Rectal smooth muscle tissue (tissue), 1 donor: ENCODE data around the gene SRP68.
A peak's percentile ranks its signal among the peaks of the same experiment; 100 is the strongest.

Experiments used
- H3K27ac ChIP-seq: one replicate; pipeline ENCODE4 v1.7.0; 2013; ENCODE audit warnings: low read depth, low read length, inconsistent platforms
- H3K27me3 ChIP-seq: one replicate; pipeline ENCODE4 v1.7.0; 2013; ENCODE audit warnings: low read length; ENCODE audit not compliant: control insufficient read depth, insufficient read depth
- H3K36me3 ChIP-seq: one replicate; pipeline ENCODE4 v1.7.0; 2013; ENCODE audit warnings: low read length; ENCODE audit not compliant: control insufficient read depth, insufficient read depth
- H3K4me1 ChIP-seq: one replicate; pipeline ENCODE4 v1.7.0; 2013; ENCODE audit warnings: low read length; ENCODE audit not compliant: control insufficient read depth, insufficient read depth
- H3K4me3 ChIP-seq: one replicate; pipeline ENCODE4 v1.7.0; 2013; ENCODE audit warnings: low read length
- H3K9ac ChIP-seq: one replicate; pipeline ENCODE4 v1.7.0; 2013; ENCODE audit warnings: low read length

Gene SRP68

DNA sequence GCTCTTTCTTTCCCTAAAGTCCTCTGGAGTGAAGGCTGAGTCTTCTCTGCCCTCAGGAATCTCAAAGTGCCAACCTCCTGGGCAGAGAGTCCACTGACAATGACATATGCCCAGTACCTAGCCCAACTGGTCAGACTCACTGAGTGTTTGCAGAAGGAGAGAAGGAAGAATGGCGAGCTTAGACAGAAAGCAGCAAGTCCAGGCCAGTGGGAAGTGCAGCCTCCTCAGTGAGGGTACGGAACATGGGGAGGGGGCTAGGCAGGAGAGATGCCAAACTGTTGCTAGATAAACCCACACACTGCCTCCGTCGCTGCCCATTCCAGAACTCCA lies 30.6 kb upstream of the SRP68 start:
- Histone ChIP-seq H3K27ac (peak overlapping the region; percentile 38), H3K4me1 (peaks cover 5% of the 10 kb centered on the region), H3K9ac (peak overlapping the region; percentile 52), H3K27me3 (no peaks in the 10 kb centered on the region), H3K4me3 (peak overlapping the region; percentile 83), H3K36me3 (peaks cover 8% of the 10 kb centered on the region)

DNA sequence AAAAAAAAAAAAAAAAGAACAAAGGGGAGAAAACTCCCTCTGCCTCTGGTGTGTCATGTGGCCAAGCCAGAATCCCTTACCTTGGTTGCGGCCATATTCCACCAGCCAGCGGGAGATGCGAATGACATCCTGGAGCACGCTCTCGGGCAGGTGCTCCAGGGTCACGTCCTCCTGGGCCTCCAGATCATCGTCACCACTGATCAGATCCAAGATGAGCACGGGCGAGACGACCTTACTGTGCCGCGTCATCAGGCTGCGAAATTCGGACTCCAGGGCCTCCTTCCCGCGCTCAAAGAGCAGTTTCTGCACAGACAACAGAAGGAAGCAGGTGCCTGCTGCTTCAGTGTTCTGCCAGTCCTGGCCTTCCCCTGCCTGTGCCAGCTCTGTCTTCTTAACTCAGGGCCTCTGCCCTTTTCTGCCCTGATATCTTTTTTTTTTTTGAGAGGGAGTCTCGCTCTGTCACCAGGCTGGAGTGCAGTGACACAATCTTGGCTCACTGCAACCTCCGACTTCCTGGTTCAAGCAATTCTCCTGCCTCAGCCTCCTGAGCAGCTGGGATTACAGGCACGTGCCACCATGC lies 25.5 kb upstream of the SRP68 start:
- Histone ChIP-seq H3K4me3 (no peak overlapping the region), H3K27ac (no peak overlapping the region), H3K27me3 (no peaks in the 10 kb centered on the region), H3K9ac (no peak overlapping the region), H3K36me3 (peaks cover 30% of the 10 kb centered on the region), H3K4me1 (peaks cover 3% of the 10 kb centered on the region)

DNA sequence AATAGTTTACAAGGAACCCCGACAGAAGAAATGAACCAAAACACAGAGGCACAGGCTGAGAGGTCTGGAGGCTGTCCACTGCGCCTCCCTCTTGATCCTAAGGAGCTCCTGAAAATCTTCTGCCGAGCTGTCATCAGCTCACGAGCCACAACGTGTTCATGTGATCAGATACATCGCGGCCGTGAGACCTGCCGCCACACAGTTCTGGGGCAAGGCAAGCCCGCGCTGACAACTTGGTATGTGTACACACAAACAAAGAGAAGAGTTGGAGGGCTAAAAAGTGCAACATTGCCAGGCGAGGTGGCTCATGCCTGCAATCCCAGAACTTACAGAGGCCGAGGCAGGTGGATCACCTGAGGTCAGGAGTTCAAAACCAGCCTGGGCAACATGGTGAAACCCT lies 23.6 kb upstream of the SRP68 start:
- Histone ChIP-seq H3K27me3 (no peaks in the 10 kb centered on the region), H3K4me3 (no peak overlapping the region), H3K36me3 (peaks cover 30% of the 10 kb centered on the region), H3K27ac (no peak overlapping the region), H3K9ac (no peak overlapping the region), H3K4me1 (no peaks in the 10 kb centered on the region)

DNA sequence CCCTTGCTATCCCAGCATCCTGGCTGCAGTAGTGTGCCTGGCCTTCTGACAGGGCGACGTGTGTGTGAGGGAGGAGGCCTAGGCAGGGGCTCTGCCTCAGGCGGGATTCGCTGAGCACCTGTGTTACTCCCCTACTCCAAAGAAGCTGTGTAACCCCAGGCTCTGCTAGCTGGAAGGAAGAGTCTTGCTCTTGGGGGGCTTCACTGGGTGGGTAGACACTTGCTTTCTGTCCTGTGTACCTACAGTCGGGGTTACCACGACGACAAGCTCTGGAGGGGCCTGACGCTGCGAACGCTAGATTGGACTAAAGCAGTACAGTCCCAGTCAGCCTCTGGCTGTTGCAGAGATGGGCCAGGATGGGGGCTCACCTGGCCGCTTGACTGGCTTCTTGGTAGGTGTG lies 21.7 kb upstream of the SRP68 start:
- no peak overlapping the region for H3K4me3 ChIP-seq
- H3K36me3 ChIP-seq, result peaks cover 41% of the 10 kb centered on the region
- H3K27me3 ChIP-seq, result no peaks in the 10 kb centered on the region
- H3K27ac ChIP-seq, result no peak overlapping the region
- no peak overlapping the region for H3K9ac ChIP-seq
- H3K4me1 ChIP-seq, result no peaks in the 10 kb centered on the region

DNA sequence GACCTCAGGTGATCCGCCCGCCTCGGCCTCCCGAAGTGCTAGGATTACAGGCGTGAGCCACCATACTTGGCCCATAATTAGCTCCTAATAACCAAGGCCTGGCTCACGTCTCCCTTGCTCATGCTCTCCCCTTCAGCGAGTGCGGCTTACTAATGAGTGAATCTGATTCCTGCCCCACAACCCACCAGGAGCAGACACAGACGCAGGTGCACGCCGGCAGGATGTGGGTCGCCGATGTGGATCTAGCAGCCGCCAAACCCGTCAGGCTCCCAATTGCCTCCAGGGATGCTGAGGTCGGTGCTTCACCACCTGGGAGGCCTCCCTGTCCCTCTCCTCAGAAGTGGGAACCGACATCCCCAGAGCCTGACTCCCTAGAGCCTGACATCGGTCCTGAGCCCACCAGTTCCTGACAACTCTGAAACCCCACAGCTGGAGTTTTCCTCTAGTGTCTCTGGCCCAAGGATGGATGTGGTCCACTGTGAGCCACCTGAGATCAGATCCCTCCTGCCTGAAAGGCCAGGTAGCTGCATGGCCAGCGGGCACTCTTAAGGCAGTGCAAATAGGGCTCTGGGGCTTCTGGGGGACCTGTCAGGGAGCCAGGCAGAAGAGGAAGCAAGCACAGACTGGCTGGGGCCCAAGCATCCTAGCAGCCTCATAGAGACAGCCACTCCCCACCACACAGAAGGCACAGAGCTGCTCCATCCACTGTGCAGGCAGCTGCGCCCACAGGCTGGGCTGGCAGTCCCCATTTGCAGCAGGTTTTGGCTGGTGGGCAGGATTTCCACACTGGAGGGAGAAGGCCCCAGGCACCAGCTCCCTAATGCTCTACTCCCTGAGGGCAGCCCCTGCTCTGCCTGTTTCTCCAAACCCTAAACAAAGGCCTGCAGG lies 20.5 kb upstream of the SRP68 start:
- Histone ChIP-seq H3K9ac (no peak overlapping the region), H3K27ac (no peak overlapping the region), H3K27me3 (no peaks in the 10 kb centered on the region), H3K36me3 (peaks cover 54% of the 10 kb centered on the region), H3K4me1 (no peaks in the 10 kb centered on the region), H3K4me3 (no peak overlapping the region)

DNA sequence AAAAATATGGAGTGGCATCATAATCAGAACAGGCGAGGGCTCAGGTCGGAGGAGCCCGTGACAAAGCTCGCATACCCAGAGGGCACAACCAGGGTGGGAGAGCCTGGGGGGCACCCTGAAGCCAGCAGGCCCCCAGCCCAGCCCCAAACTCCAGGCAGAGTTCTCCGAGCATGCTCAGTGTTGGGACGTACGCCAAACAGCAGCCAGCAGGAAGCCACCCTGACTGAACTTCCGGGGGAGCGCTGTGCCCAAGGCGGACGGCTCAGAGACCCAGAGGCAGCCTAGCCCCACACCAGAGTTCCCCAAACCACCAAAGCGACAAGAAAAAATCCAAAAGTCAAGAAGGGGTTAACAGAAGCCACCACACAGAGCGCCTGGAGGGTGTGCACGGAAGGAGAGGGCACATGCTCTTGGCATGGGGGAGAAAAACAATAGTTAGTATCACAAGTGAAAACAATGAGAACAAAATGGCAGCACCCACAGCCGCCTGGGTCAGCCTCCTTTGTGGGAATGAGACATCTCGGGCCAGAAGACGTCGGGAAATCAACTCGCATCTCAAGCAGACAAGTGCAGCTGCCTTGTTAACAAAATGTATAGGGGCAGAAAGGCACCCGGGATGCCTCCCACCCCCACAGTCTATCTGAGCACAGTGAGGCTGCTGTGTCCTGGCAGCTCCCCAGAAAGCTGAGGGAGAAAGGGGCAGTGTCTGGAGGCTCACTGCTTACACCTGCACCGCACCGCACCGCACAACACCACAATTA lies 19.4 kb upstream of the SRP68 start:
- Histone ChIP-seq H3K4me1 (no peaks in the 10 kb centered on the region), H3K4me3 (no peak overlapping the region), H3K36me3 (peaks cover 51% of the 10 kb centered on the region), H3K27me3 (no peaks in the 10 kb centered on the region), H3K27ac (no peak overlapping the region), H3K9ac (no peak overlapping the region)

DNA sequence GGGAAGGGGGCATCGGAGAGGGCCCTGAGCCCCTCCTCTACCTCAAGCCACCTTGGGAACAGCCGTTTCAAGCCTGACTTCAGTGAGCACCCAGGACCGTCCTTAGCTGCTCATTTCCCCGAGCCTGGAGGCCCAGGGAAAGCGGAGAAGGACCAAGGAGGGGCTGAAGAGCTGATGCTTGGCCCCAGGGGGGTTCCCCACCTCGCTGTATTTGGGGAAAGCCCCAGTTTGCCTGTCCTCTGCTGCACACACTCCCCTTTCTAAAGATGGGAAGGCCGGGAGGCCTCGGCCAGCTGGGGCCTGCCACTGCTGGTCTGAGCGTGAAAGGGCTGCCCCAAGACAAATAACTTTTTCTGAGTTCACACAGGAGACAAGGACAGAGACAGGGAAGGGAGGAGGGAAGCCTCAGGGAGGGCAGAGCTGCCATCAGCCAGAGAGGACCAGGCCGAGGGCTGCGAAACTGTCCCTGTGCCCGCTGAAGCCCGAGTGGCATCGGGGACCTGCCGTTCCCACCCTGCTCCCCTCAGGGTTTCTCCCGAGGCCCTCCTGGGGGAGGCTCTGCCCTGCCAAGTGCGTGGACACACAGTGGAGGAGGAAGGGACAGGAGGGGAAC lies 18.3 kb upstream of the SRP68 start:
- Histone ChIP-seq H3K4me1 (no peaks in the 10 kb centered on the region), H3K9ac (no peak overlapping the region), H3K36me3 (peaks cover 55% of the 10 kb centered on the region), H3K27ac (no peak overlapping the region), H3K4me3 (no peak overlapping the region), H3K27me3 (no peaks in the 10 kb centered on the region)

DNA sequence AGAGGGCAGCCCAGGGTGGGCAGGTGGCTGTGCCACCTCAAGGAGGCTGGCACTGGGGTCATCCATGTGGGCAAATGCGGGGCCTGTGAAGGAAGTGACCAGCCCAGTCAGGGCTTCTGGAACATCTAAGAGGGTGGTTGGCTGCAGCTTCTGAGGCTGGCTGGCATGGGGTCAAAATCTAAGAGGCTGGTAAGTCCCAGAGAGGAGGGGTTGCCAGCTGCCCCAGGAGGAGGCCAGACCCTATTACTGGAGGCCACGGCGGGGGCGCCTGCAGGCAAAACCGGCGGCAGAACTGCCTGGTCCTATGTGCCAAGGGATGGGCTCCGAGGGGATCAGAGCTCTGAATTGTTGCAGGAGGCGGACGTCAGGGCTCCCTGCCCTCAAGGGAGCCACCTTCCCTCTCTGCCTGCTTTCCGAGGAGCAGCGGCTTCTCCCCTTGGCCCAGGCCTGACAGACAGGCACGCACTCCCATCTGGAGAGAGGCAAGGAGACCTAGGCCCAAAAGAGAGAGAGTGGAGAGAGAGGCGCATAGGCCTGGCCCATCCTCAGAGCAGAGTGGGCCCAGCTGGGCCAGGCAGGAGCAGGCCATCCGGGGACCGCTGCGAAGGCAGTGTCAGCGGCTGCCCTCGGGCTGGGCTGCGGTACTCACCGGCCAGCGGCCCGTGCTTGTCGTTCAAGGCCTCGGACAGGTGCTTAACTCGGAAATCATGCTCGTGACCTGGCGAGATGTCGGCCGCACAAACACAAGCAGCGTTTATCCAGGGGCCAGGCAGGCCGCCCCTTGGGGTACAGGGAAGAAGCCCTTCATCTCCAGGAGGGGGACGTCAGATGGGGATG lies 17.6 kb upstream of the SRP68 start:
- H3K4me3 ChIP-seq, result no peak overlapping the region
- H3K4me1 ChIP-seq, result no peaks in the 10 kb centered on the region
- no peaks in the 10 kb centered on the region for H3K27me3 ChIP-seq
- no peak overlapping the region for H3K27ac ChIP-seq
- H3K36me3 ChIP-seq, result peaks cover 56% of the 10 kb centered on the region
- H3K9ac ChIP-seq, result no peak overlapping the region

DNA sequence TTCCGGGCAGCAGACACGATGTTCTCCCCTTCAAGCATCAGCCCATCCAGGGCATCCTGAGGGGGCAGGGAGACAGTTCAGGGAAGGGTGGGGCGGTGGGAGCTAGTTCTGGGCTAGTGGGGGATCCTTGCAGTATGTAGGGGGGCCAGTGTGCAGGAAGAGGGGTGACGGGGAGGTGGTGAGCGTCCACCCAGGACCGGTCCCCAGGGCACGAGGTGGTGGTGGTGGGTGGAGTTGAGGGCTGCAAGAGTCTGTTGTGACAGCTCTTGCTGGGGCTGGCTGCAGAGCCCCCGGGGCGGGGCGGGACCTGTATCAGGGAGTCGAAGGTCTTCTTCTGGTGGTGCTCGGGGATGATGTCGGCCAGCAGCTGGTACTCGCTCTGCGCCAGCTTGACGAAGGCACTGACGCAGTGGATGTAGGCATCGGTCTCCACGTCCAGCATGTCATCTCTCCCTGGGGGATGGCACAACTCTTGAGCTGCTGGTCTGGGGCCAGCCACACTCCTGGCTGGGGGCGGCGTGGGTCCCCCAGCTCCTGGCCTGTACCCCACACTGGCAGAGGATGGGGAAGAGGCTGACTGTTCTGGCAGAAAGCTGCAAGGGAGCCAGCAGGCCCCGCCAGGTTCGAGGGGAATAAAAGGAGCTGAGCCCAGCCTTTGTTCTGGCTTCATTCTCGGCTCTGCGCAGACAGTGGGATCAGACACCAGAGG lies 16.7 kb upstream of the SRP68 start:
- no peaks in the 10 kb centered on the region for H3K27me3 ChIP-seq
- peaks cover 55% of the 10 kb centered on the region for H3K36me3 ChIP-seq
- no peak overlapping the region for H3K4me3 ChIP-seq
- H3K27ac ChIP-seq, result no peak overlapping the region
- no peak overlapping the region for H3K9ac ChIP-seq
- no peaks in the 10 kb centered on the region for H3K4me1 ChIP-seq

DNA sequence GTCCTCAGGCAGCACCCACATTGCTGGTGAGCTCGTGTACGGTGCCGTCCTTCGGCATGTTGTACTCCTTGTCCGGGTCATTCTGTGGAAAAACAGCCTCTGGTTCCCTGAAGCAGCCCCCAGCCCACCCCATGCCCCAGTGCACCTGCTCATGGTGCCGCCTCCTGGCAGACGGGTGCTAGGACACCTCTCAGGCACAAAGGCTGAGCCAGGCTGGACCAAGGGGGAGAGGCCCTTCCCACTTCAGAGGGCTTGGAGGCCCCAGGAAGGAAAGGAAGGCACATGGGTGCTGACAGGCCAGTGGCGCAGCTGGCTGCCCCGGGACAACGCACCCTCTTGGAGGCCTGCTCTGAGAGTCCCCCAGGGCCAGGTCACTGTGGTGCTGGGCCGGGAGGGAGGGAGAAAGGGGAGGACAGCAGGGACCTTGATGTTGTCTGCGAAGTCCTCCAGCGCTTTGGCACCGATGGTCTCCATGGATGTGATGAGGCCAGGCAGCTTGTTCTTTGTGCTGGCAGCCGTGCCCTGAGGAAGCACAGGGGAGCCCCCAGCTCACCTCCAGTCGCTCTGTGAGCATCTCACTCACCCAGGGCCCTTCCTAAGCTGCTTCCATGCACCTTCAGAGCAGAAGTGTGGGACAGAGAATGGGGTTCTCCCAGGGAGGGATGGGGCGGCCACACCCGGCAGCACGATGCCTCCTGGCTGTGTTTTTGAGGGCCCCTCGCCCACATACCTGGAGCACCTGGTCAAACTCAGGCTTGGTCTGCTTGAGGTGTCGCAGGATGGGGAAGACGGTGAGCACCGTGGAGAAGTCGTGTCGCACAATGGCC lies 15.9 kb upstream of the SRP68 start:
- Histone ChIP-seq H3K36me3 (peaks cover 54% of the 10 kb centered on the region), H3K4me3 (no peak overlapping the region), H3K9ac (no peak overlapping the region), H3K27ac (no peak overlapping the region), H3K27me3 (no peaks in the 10 kb centered on the region), H3K4me1 (no peaks in the 10 kb centered on the region)

DNA sequence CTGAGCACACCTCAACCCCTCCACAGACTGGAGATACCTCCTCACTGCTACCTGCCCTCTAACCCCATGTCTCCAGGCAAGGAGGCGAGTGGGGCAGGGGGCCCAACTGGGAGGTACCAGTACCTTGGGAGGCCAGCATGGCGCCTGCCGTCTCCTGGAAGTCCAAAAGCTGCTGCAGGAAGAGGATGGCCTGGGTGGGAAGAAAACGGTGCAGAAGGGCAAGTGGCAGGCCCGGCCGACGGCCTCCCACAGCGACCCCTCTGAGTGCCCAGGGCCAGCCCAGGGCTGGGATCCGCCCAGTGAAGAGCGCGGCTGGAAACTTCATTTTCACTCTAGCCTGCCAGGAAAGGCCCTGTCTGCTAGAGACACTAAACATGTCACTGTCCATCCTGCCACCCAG lies 15.2 kb upstream of the SRP68 start:
- H3K9ac ChIP-seq, result no peak overlapping the region
- no peak overlapping the region for H3K4me3 ChIP-seq
- H3K36me3 ChIP-seq, result peaks cover 49% of the 10 kb centered on the region
- no peak overlapping the region for H3K27ac ChIP-seq
- no peaks in the 10 kb centered on the region for H3K27me3 ChIP-seq
- H3K4me1 ChIP-seq, result no peaks in the 10 kb centered on the region
